CD14-positive monocyte (primary cell): ENCODE data around the gene ZNF146. TPM values are rescaled to one million over a fixed set of nuclear protein-coding genes. Genes with fewer than 3 reads are reported as not detected.

Experiments used
- DNase-seq, 3 donors: peaks; one replicate each; pipeline ENCODE4 v3.0.0-alpha.2; 2011 to 2022
- H2AFZ ChIP-seq: 2 replicates; pipeline ENCODE4 v1.6.0; 2012; ENCODE audit warnings: mild to moderate bottlenecking, low read depth, low read length, inconsistent platforms; ENCODE audit not compliant: insufficient read depth, poor library complexity, severe bottlenecking
- H3K27ac ChIP-seq, 2 donors: 1 replicate in 1 of 2; 2 replicates in 1 of 2; pipeline ENCODE4 v1.5.1; 2012 to 2013; ENCODE audit warnings: low read length in 2 of 2, control low read depth in 1 of 2, inconsistent platforms in 1 of 2, low read depth in 1 of 2, mild to moderate bottlenecking in 1 of 2
- H3K27me3 ChIP-seq, 2 donors: one replicate each; pipeline versions ENCODE4 v1.6.0 to v1.6.1; 2011 to 2013; ENCODE audit warnings: low read length in 2 of 2; ENCODE audit not compliant: control insufficient read depth in 2 of 2, insufficient read depth in 2 of 2
- H3K36me3 ChIP-seq, 2 donors: replicated peaks in 1 of 2; 1 replicate in 1 of 2; 2 replicates in 1 of 2; pipeline versions ENCODE4 v1.5.1 to v1.6.1; 2012 to 2013; ENCODE audit warnings: low read length in 2 of 2, control low read depth in 1 of 2, inconsistent platforms in 1 of 2, mild to moderate bottlenecking in 1 of 2; ENCODE audit not compliant: insufficient read depth in 2 of 2, control insufficient read depth in 1 of 2
- H3K4me1 ChIP-seq, 2 donors: 1 replicate in 1 of 2; 2 replicates in 1 of 2; pipeline versions ENCODE4 v1.5.1 to v1.6.1; 2012 to 2013; ENCODE audit warnings: low read length in 2 of 2, control low read depth in 1 of 2, inconsistent platforms in 1 of 2, mild to moderate bottlenecking in 1 of 2, moderate library complexity in 1 of 2; ENCODE audit not compliant: insufficient read depth in 2 of 2, control insufficient read depth in 1 of 2
- H3K4me2 ChIP-seq: replicated peaks from 2 replicates; pipeline ENCODE3; 2012; ENCODE audit warnings: low read length, moderate library complexity, mild to moderate bottlenecking; ENCODE audit not compliant: poor library complexity, severe bottlenecking; ENCODE audit errors: extremely low read depth
- H3K4me3 ChIP-seq, 3 experiments: fragments of 200-600 bp in 1 of 3; sonication (generic) in 1 of 3; replicated peaks in 1 of 3; 1 replicate in 2 of 3; 2 replicates in 1 of 3; pipeline ENCODE4 v1.5.1; 2011 to 2013; ENCODE audit warnings: low read length in 3 of 3, mild to moderate bottlenecking in 3 of 3, control low read depth in 2 of 3, low read depth in 2 of 3, inconsistent platforms in 1 of 3, moderate library complexity in 1 of 3
- H3K79me2 ChIP-seq: 2 replicates; pipeline ENCODE4 v1.6.0; 2012; ENCODE audit warnings: mild to moderate bottlenecking, control low read depth, inconsistent platforms, low read length, moderate library complexity; ENCODE audit not compliant: insufficient read depth
- H3K9ac ChIP-seq: 2 replicates; pipeline ENCODE4 v1.6.0; 2017; ENCODE audit warnings: low read length, mild to moderate bottlenecking; ENCODE audit not compliant: insufficient read depth, poor library complexity, severe bottlenecking
- H3K9me3 ChIP-seq, 2 donors: replicated peaks in 1 of 2; 1 replicate in 1 of 2; 2 replicates in 1 of 2; pipeline versions ENCODE4 v1.5.1 to v1.6.1; 2012 to 2013; ENCODE audit warnings: low read length in 2 of 2, control low read depth in 1 of 2; ENCODE audit not compliant: control insufficient read depth in 1 of 2, insufficient read depth in 1 of 2
- H4K20me1 ChIP-seq: 2 replicates; pipeline ENCODE4 v1.6.0; 2012; ENCODE audit warnings: mild to moderate bottlenecking, low read length, control low read depth, moderate library complexity; ENCODE audit not compliant: insufficient read depth
- H3K27ac Mint-ChIP-seq, 7 donors: one replicate each; pipeline ENCODE4 v1.8.0; 2020; ENCODE audit warnings: mild to moderate bottlenecking in 7 of 7, mixed read lengths in 7 of 7, moderate library complexity in 6 of 7, inconsistent platforms in 2 of 7
- H3K27me3 Mint-ChIP-seq, 3 donors: one replicate each; pipeline ENCODE4 v1.8.0; 2021 to 2022; ENCODE audit warnings: low read depth in 3 of 3, mild to moderate bottlenecking in 3 of 3, mixed read lengths in 3 of 3, moderate library complexity in 3 of 3, inconsistent platforms in 1 of 3
- H3K36me3 Mint-ChIP-seq, 2 donors: one replicate each; pipeline ENCODE4 v1.8.0; 2020; ENCODE audit warnings: mixed read lengths in 2 of 2, inconsistent platforms in 1 of 2, mild to moderate bottlenecking in 1 of 2
- H3K4me1 Mint-ChIP-seq: one replicate; pipeline ENCODE4 v1.8.0; 2020; ENCODE audit warnings: mild to moderate bottlenecking, mixed read lengths
- H3K4me3 Mint-ChIP-seq, 2 donors: one replicate each; pipeline ENCODE4 v1.8.0; 2020; ENCODE audit warnings: mild to moderate bottlenecking in 2 of 2, mixed read lengths in 2 of 2, moderate library complexity in 1 of 2
- H3K9me3 Mint-ChIP-seq, 7 donors: one replicate each; pipeline ENCODE4 v1.8.0; 2020 to 2022; ENCODE audit warnings: mixed read lengths in 7 of 7, mild to moderate bottlenecking in 6 of 7, moderate library complexity in 6 of 7, inconsistent platforms in 2 of 7
- CTCF ChIP-seq: fragments of 200-600 bp; IDR thresholded peaks from one replicate; pipeline ENCODE4 v1.8.0; 2022; ENCODE audit warnings: antibody characterized with exemption, mild to moderate bottlenecking
- WGBS: methylation state at CpG from one replicate; pipeline ENCODE4 v1.1.5; 2013; ENCODE audit warnings: missing lambda C conversion rate; ENCODE audit not compliant: insufficient coverage; 5-methylcytosine and 5-hydroxymethylcytosine counted together
- intact Hi-C, 2 donors: fragments of 100-400 bp; cut with micrococcal nuclease; formaldehyde crosslinking; loops; one replicate each; pipeline versions ENCODE4 v1.15.0 to v1.15.1; 2023
- polyA plus RNA-seq, 3 donors: library from polyadenylated mRNA; depleted of rRNA in 1 of 3; unstranded in 2 of 3; stranded (reverse) in 1 of 3; fragments of 300-500 nt in 2 of 3; fragments of >200 nt in 1 of 3; fragmentation: Illumina TruSeq in 2 of 3; gene quantifications; 1 replicate in 2 of 3; 2 replicates in 1 of 3; pipeline ENCODE4 v1.2.3, GENCODE V29; 2012 to 2021

The ZNF146 gene
- polyA plus RNA-seq, 3 donors: 12.2 to 26.5 (median 15.8) TPM

GRCh38 chr19:36215276-36216123, 594 bp downstream of the ZNF146 start:
- peaks cover 12 to 16% of the 10 kb centered on the region in 2 donors for H3K9me3 ChIP-seq
- H3K4me1 Mint-ChIP-seq: peaks cover 5% of the 10 kb centered on the region
- H3K4me2 ChIP-seq: peak overlapping the region; percentile 83
- intact Hi-C loops: loop anchor here (5.0 to 10.0 kb wide), 6 partner anchors 101 to 1541 kb away; partner anchors contain the start of genes IGFLR1 (in 1 of the 2), LIN37 (in 1 of the 2), OVOL3 (in 1 of the 2) and POLR2I (in 1 of the 2)
- peak in 1 of 3 donors; percentile 1 for DNase-seq
- H3K27ac ChIP-seq: peak overlapping the region; percentile 72 to 95
- H2AFZ ChIP-seq: peak overlapping the region; percentile 92
- H3K4me3 Mint-ChIP-seq: no peak overlapping the region
- peaks cover 7 to 26% (median 15%) of the 10 kb centered on the region in 7 donors for H3K9me3 Mint-ChIP-seq
- no peak overlapping the region for H3K27ac Mint-ChIP-seq
- no peaks in the 10 kb centered on the region for H3K27me3 Mint-ChIP-seq
- peaks cover 17 to 32% of the 10 kb centered on the region in 2 donors for H3K36me3 Mint-ChIP-seq
- peak overlapping the region; percentile 79 for H3K9ac ChIP-seq
- WGBS: 0% methylated on average over 14 of the region's 27 CpGs
- H4K20me1 ChIP-seq: no peaks in the 10 kb centered on the region
- H3K27me3 ChIP-seq: no peaks in the 10 kb centered on the region
- peak overlapping the region; percentile 61 to 92 (median 69) for H3K4me3 ChIP-seq
- H3K79me2 ChIP-seq: peaks cover 64% of the 10 kb centered on the region
- peaks cover 3 to 15% of the 10 kb centered on the region in 2 donors for H3K36me3 ChIP-seq
- no peak for TF ChIP-seq CTCF
- peaks cover 11 to 18% of the 10 kb centered on the region in 2 donors for H3K4me1 ChIP-seq

- peaks cover 16% of the 10 kb centered on the region for H3K4me1 Mint-ChIP-seq
- no peak overlapping the region for H3K4me3 Mint-ChIP-seq
- Histone ChIP-seq H3K27ac (no peak overlapping the region), H3K4me2 (no peak overlapping the region), H3K27me3 (no peaks in the 10 kb centered on the region), H3K79me2 (peaks cover 98% of the 10 kb centered on the region), H3K4me1 (peaks cover 0 to 10% of the 10 kb centered on the region in 2 donors), H3K9me3 (peaks cover 56 to 66% of the 10 kb centered on the region in 2 donors), H3K4me3 (no peak overlapping the region), H2AFZ (no peak overlapping the region), H3K9ac (no peak overlapping the region), H3K36me3 (peaks cover 43 to 75% of the 10 kb centered on the region in 2 donors), H4K20me1 (no peaks in the 10 kb centered on the region)
- no peak for DNase-seq
- no peaks in the 10 kb centered on the region for H3K27me3 Mint-ChIP-seq
- H3K27ac Mint-ChIP-seq: no peak overlapping the region
- WGBS: 83% methylated on average over 2 of the region's 4 CpGs
- intact Hi-C loops: no loop called here
- H3K36me3 Mint-ChIP-seq: peaks cover 55 to 85% of the 10 kb centered on the region in 2 donors
- H3K9me3 Mint-ChIP-seq: peaks cover 19 to 71% (median 48%) of the 10 kb centered on the region in 7 donors
- no peak for TF ChIP-seq CTCF
Measured at GRCh38 chr19:36221474-36221873, 6.6 kb downstream of the ZNF146 start.
